Measurements from ENCODE around the gene CCDC33.

DNA sequence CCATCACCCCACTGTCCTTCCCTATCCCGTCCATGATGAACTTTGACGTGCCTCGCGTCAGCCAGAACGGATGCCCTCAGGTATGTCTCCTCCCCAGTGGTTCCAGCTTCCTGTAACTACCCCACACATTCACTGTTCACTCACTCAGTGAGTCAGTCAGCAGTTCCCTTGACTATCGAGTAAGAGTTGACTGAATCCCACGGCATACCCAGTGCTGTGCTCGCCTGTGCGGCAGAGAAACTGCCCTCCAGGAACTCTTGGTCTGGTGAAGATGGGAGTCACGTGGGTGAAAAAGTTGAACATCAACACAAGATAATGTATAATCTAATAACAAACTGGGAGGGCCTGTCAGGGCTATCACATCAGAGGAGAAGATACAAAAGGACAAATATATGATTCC, 36.7 kb downstream of the CCDC33 start:
- TF ChIP-seq YY1 (IDR thresholded peaks at IDR 0.05; ENCODE audit: insufficient read depth, insufficient read length) (no peak), ZNF274 (IDR thresholded peaks at IDR 0.05; ENCODE audit: low read depth, low read length) (no peak), SUZ12 (IDR thresholded peaks at IDR 0.05; ENCODE audit: extremely low read depth, insufficient read depth, insufficient read length) (no peak)
